GM12872 (cell line): ENCODE results near the gene DNM3.

Experiments used
- CTCF ChIP-seq: IDR thresholded peaks from 3 replicates; pipeline ENCODE4 v1.5.1; 2011; ENCODE audit warnings: low read depth, mild to moderate bottlenecking, low read length, moderate library complexity; ENCODE audit not compliant: insufficient read depth

DNM3 gene

GRCh38 chr1:172286629-172287076, 445.4 kb downstream of the DNM3 start:
- TF ChIP-seq CTCF = no peak

DNA sequence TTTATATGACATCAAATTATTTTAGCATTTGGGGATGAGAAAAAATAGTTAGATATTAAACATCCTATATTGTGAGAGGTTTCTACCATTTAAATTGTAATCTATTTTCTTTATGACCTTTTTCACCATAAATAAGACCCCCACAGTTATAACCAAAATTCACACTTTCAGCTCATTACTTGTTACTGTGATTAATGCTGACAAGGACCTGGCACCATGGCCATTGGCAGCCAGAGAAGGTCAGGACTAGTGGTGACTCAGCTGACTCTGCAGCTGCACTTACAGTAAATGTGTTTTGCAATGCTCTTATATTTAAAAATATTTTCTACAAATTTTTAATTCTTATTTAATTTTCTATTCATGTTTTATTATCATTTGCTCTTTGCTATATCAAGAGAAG, 445.9 kb downstream of the DNM3 start:
- no peak for TF ChIP-seq CTCF

DNA sequence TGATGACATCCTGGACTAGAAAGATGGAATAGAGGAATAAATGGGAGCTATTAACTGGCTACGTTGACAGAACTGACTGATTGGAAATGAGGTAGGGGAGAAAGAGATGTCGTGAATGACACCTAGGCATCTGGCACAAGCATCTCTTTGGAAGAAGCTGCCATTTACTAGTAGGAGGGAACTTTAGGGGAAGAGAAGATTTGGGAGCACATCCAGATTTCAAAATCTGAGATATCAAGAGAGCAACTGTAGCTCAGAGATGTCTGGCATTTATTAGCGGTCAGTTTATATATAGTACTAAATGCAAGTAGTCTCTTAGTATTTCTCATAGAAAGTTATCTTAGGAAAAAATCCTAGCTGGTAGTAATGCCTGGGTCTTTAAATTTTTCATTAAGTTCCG, 447.3 kb downstream of the DNM3 start:
- no peak for TF ChIP-seq CTCF

- no peak for TF ChIP-seq CTCF
Observed at GRCh38 chr1:172289448-172289847, 448.1 kb downstream of the DNM3 start.

- no peak for TF ChIP-seq CTCF
Observed at GRCh38 chr1:172292840-172293239, 451.5 kb downstream of the DNM3 start.

DNA sequence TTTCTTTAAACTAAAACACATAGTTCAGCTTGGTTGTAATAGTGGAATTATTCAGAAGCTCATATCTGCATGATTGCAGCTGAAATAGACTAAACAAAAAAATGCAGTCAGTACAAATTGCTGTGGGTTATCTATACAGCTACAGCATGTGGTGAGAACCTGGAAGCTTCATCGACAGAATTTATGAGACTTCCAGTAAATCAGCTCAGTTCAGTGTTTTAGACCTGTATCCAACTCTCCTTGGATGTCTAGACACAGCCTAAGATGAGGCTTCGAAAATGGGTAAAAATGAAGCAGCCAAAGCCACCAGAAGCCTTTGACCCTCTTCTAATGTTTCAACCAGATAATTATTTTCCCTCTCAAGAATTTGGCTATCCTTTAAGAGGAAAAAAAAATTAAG, 452.1 kb downstream of the DNM3 start:
- TF ChIP-seq CTCF = no peak

DNA sequence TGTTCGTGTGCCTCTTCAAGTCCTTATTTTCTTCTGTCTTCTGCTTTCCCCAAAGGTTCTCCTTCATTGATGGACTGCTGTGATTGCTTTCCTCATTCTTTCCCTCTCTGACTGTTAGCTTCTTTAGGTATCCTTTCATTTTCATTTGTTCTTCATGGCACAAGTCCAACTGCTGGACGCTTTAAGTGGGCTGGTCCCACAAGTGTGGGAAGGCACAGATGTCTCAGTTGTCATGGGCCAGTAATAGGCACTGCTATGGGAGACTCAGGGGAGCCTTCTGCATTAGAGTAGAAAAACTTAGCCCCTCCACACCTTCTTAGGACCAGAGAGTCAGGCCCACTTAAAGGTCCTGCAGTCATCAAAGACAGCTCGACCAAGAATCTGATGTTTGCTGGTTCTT, 456.8 kb downstream of the DNM3 start:
- TF ChIP-seq CTCF = no peak

GRCh38 chr1:172298911-172299310, 457.6 kb downstream of the DNM3 start:
- no peak for TF ChIP-seq CTCF
